NT2/D1 (cell line): ENCODE measurements around the gene TTC38.

Experiments
- YY1 ChIP-seq: IDR thresholded peaks from 2 replicates; pipeline ENCODE4 v1.6.1; 2011; ENCODE audit not compliant: insufficient read length, insufficient read depth
- ZNF274 ChIP-seq: IDR thresholded peaks from 2 replicates; pipeline ENCODE4 v1.6.1; 2011; ENCODE audit warnings: mild to moderate bottlenecking, low read depth, low read length

- no peak for TF ChIP-seq YY1
- TF ChIP-seq ZNF274, result no peak
Observed at GRCh38 chr22:46241396-46242007, 26.3 kb upstream of the TTC38 start.
